GM21576 (cell line): ENCODE results near the gene FARSA.
"Not testable (repeated sequence)": the region's sequence is repeated elsewhere in the genome, so short reads cannot be mapped to it uniquely, and the experiment has no call there.

Experiments used
- ATAC-seq: cut with Tn5 transposase; IDR thresholded peaks from one replicate; pipeline ENCODE4 v1.9.1; 2021; ENCODE audit warnings: mild to moderate bottlenecking, moderate library complexity; ENCODE audit not compliant: unreplicated experiment

The FARSA gene

GRCh38 chr19:12954612-12954962, 21.1 kb upstream of the FARSA start:
- no peak for ATAC-seq

GRCh38 chr19:12953799-12954611, 20.5 kb upstream of the FARSA start:
- no peak for ATAC-seq

- ATAC-seq: no peak
Observed at GRCh38 chr19:12953138-12953798, 19.8 kb upstream of the FARSA start.

- no peak for ATAC-seq
Observed at GRCh38 chr19:12952488-12953137, 19.1 kb upstream of the FARSA start.

GRCh38 chr19:12952050-12952449, 18.5 kb upstream of the FARSA start:
- not testable (repeated sequence) for ATAC-seq

- no peak for ATAC-seq
Observed at GRCh38 chr19:12949363-12950283, 16.1 kb upstream of the FARSA start.

GRCh38 chr19:12948612-12949362, 15.3 kb upstream of the FARSA start:
- no peak for ATAC-seq

- ATAC-seq: no peak
Observed at GRCh38 chr19:12947702-12948611, 14.4 kb upstream of the FARSA start.

- no peak for ATAC-seq
Observed at GRCh38 chr19:12946731-12947496, 13.4 kb upstream of the FARSA start.

- ATAC-seq: no peak
Observed at GRCh38 chr19:12946092-12946721, 12.7 kb upstream of the FARSA start.

- peak; percentile 73 for ATAC-seq
Observed at GRCh38 chr19:12945479-12946091, 12.1 kb upstream of the FARSA start, which contains the start of gene RAD23A. Gene RAD23A, plus strand, starts transcription at chr19:12945862. Its CDS starts 87 bp downstream, at chr19:12945949.

GRCh38 chr19:12944104-12944674, 10.7 kb upstream of the FARSA start:
- ATAC-seq: no peak

GRCh38 chr19:12943437-12944044, 10.0 kb upstream of the FARSA start:
- no peak for ATAC-seq

- ATAC-seq: no peak
Observed at GRCh38 chr19:12940897-12941296, 7.4 kb upstream of the FARSA start.

GRCh38 chr19:12939975-12940423, 6.5 kb upstream of the FARSA start:
- ATAC-seq: no peak

- ATAC-seq: no peak
Observed at GRCh38 chr19:12938779-12939601, 5.5 kb upstream of the FARSA start.
